ENCODE data around the gene PTPRN2.
A peak's percentile ranks its signal among the peaks of the same experiment; 100 is the strongest.

PTPRN2 gene

DNA sequence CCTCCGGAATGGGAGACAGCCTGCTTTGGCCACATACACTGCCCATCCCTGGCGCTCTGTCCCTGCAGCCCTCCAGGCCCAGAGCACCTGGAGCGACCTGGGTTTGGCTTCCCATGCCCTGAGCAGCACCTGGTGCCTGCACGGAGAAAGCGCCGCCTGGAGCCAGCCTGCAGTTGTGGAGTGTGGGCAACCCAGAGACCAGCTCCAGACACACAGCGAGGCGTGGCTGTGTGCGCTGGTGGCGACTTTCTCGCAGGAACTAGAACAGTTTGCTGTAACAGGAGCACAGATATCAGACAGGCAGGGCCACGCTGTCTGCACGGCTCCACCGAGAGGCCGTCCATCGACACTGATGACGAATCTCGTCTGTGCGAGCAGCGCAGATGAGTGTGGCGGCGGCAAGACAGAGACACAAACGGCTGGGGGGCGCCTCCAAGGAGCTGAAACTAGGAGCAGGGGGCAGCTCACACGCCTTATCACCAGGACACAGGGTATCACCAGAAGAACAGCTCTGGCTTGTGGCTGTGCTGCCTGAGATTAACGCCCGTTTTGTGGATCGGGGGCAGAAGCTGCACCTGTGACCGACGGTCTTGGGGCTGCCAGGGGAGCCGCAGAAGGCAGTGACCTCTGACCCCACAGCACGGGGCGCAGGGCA lies 975.5 kb downstream of the PTPRN2 start:
- peak overlapping the region in 4 of 5 donors; percentile 55 to 78 (median 71) for H3K4me3 ChIP-seq (ENCODE audit: low read depth in 1 of 5, low read length in 5 of 5)
- H3K9me3 ChIP-seq (ENCODE audit: control insufficient read depth in 5 of 5, low read length in 5 of 5), result peaks cover 0 to 9% (median 0%) of the 10 kb centered on the region in 5 donors
- H3K9ac ChIP-seq (ENCODE audit: low read length in 5 of 5), result peak overlapping the region in 1 of 5 donors; percentile 61
- no peaks in the 10 kb centered on the region for H3K36me3 ChIP-seq (ENCODE audit: control insufficient read depth in 5 of 5, insufficient read depth in 5 of 5, low read length in 5 of 5)
- peaks cover 0 to 19% (median 16%) of the 10 kb centered on the region in 5 donors for H3K4me1 ChIP-seq (ENCODE audit: control insufficient read depth in 5 of 5, insufficient read depth in 5 of 5, low read length in 5 of 5)
- no peak overlapping the region for H3K27ac ChIP-seq (ENCODE audit: low read depth, low read length)
- peaks cover 0 to 18% (median 0%) of the 10 kb centered on the region in 5 donors for H3K27me3 ChIP-seq (ENCODE audit: control insufficient read depth in 5 of 5, insufficient read depth in 4 of 5, low read length in 5 of 5)

DNA sequence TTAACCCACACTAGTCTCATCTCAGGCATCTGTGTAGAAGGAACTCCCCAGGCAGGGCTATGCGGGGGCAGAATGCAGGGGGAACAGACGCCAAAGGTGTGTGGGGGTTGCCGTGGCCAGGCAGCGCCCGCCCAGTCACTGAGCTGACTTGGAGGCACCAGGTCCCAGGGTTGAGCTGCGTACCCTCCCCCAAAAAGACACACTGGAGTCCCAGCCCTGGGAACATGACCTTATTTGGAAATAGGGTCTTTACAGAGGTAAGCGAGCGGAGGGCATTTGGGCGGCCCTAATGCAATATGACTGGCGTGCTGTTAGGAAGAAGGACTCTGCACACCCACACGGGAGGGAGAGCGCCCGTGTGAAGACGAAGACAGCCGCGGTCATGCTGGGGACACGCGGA lies 976.3 kb downstream of the PTPRN2 start:
- no peak overlapping the region for H3K4me3 ChIP-seq (ENCODE audit: low read depth in 1 of 5, low read length in 5 of 5)
- no peaks in the 10 kb centered on the region for H3K36me3 ChIP-seq (ENCODE audit: control insufficient read depth in 5 of 5, insufficient read depth in 5 of 5, low read length in 5 of 5)
- no peak overlapping the region for H3K27ac ChIP-seq (ENCODE audit: low read depth, low read length)
- no peak overlapping the region for H3K9ac ChIP-seq (ENCODE audit: low read length in 5 of 5)
- H3K27me3 ChIP-seq (ENCODE audit: control insufficient read depth in 5 of 5, insufficient read depth in 4 of 5, low read length in 5 of 5), result peaks cover 0 to 19% (median under 1%) of the 10 kb centered on the region in 5 donors
- H3K9me3 ChIP-seq (ENCODE audit: control insufficient read depth in 5 of 5, low read length in 5 of 5), result peaks cover 0 to 9% (median 0%) of the 10 kb centered on the region in 5 donors
- peaks cover 0 to 19% (median 16%) of the 10 kb centered on the region in 5 donors for H3K4me1 ChIP-seq (ENCODE audit: control insufficient read depth in 5 of 5, insufficient read depth in 5 of 5, low read length in 5 of 5)

DNA sequence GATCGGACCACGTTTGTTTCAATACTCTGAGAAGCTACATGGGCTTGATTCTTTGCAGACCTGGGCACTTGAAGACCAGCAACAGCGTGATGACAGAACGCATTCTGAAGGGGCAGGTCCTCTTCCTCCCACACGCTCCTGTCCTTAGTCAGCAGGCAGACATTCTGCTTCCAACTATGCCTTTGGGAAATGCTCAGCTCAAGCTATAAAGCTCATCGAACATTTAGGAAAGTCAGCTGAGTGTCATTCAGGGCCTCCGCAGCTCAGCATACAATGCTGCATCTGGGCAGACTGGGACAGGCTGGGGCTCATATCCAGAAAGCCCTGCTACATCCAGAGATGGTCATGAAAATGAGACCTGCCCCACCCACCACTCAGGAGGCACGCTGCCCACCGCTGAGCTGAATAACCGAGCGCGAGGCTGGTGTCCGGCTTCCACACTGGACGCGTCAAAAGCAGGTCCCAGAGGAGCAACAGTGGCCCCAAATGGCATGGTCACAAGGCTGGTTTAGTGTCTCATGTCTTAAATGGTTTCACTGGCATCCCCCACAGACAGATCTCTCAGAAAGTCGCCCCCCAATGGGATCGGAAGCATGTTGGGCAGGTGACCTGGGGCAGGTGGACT lies 976.8 kb downstream of the PTPRN2 start:
- Histone ChIP-seq H3K27me3 (ENCODE audit: control insufficient read depth in 5 of 5, insufficient read depth in 4 of 5, low read length in 5 of 5) (peaks cover 0 to 24% (median 4%) of the 10 kb centered on the region in 5 donors), H3K9me3 (ENCODE audit: control insufficient read depth in 5 of 5, low read length in 5 of 5) (peaks cover 0 to 9% (median 0%) of the 10 kb centered on the region in 5 donors), H3K27ac (ENCODE audit: low read depth, low read length) (no peak overlapping the region), H3K36me3 (ENCODE audit: control insufficient read depth in 5 of 5, insufficient read depth in 5 of 5, low read length in 5 of 5) (no peaks in the 10 kb centered on the region), H3K4me1 (ENCODE audit: control insufficient read depth in 5 of 5, insufficient read depth in 5 of 5, low read length in 5 of 5) (peaks cover 0 to 19% (median 16%) of the 10 kb centered on the region in 5 donors), H3K4me3 (ENCODE audit: low read depth in 1 of 5, low read length in 5 of 5) (no peak overlapping the region), H3K9ac (ENCODE audit: low read length in 5 of 5) (no peak overlapping the region)

DNA sequence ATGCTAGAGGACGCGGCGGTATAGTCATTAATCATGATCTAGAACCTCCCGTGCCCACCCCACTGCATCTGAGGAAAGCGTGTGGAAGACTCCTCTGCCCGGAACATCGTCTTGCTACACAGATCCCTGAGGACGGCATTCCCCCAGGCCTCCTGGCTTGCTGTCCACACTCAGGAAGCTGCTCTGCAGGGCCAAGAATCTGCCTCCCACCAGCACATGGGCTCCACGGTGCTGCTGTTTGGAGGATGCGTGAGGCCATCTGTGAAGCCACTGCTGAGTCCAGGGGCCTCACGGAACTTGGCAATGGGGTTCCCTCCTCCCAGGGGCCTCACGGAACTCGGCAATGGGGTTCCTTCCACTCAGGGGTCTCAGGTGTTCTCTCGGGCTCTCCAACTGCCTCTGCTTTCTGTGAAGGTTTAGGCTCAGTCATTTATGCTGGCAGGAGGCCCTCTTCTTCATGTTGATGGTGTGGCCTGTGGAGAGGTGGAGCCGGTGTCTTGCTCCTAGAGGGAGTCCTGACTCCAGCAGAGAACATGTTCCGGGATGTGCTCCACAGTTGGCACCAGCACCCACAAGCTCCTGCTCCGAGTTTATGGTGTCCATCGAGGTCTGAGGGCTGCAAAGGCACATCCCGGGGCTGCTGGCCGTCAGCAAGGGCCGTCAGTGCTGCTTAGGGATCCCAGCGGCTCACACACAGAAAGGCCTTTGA lies 977.5 kb downstream of the PTPRN2 start:
- H3K4me1 ChIP-seq (ENCODE audit: control insufficient read depth in 5 of 5, insufficient read depth in 5 of 5, low read length in 5 of 5), result peaks cover 0 to 19% (median 16%) of the 10 kb centered on the region in 5 donors
- peaks cover 0 to 9% (median 0%) of the 10 kb centered on the region in 5 donors for H3K9me3 ChIP-seq (ENCODE audit: control insufficient read depth in 5 of 5, low read length in 5 of 5)
- H3K9ac ChIP-seq (ENCODE audit: low read length in 5 of 5), result no peak overlapping the region
- H3K4me3 ChIP-seq (ENCODE audit: low read depth in 1 of 5, low read length in 5 of 5), result no peak overlapping the region
- peaks cover 0 to 29% (median 8%) of the 10 kb centered on the region in 5 donors for H3K27me3 ChIP-seq (ENCODE audit: control insufficient read depth in 5 of 5, insufficient read depth in 4 of 5, low read length in 5 of 5)
- H3K36me3 ChIP-seq (ENCODE audit: control insufficient read depth in 5 of 5, insufficient read depth in 5 of 5, low read length in 5 of 5), result no peaks in the 10 kb centered on the region
- no peak overlapping the region for H3K27ac ChIP-seq (ENCODE audit: low read depth, low read length)

DNA sequence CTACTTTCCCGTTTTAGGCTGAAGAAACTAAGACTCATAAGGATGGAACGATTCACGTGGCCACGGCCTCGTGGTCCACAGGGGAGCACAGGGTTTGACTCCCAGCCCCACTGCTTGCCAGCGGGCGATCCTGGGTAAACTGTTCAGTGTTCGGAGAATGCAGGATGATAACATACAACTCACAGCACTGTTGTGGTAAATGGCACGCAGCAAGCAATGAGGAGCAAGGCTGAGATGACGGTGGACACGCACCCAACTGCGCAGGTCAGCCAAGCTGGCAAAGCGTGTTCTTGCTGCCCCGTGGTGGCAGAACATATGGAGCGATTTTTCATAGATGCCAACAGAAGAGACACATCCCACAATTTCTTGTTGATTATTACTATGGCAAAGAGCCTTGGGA lies 978.1 kb downstream of the PTPRN2 start:
- no peaks in the 10 kb centered on the region for H3K36me3 ChIP-seq (ENCODE audit: control insufficient read depth in 5 of 5, insufficient read depth in 5 of 5, low read length in 5 of 5)
- peaks cover 0 to 9% (median 0%) of the 10 kb centered on the region in 5 donors for H3K9me3 ChIP-seq (ENCODE audit: control insufficient read depth in 5 of 5, low read length in 5 of 5)
- peaks cover 0 to 26% (median 9%) of the 10 kb centered on the region in 5 donors for H3K27me3 ChIP-seq (ENCODE audit: control insufficient read depth in 5 of 5, insufficient read depth in 4 of 5, low read length in 5 of 5)
- no peak overlapping the region for H3K9ac ChIP-seq (ENCODE audit: low read length in 5 of 5)
- H3K4me3 ChIP-seq (ENCODE audit: low read depth in 1 of 5, low read length in 5 of 5), result no peak overlapping the region
- no peak overlapping the region for H3K27ac ChIP-seq (ENCODE audit: low read depth, low read length)
- peaks cover 0 to 19% (median 16%) of the 10 kb centered on the region in 5 donors for H3K4me1 ChIP-seq (ENCODE audit: control insufficient read depth in 5 of 5, insufficient read depth in 5 of 5, low read length in 5 of 5)

DNA sequence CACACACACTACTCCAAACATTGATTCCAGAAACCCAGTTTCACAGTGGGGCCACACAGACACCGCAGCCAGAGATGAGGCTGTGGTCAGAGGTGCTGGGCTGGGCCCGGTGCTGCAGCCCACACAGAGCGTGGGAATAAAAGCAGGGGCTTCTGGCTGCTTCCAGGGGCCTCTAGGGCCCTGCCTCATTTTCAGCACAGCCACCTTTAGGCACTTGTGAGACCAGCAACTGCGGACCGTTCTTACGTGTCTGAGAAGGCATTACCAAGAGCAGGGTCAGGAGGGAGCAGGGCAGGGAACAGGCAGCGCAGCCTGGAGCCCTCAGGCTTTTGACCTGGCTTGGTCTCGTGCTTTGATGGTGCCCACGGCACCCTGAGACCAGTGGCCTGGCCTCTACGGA lies 980.4 kb downstream of the PTPRN2 start:
- H3K4me1 ChIP-seq (ENCODE audit: control insufficient read depth in 5 of 5, insufficient read depth in 5 of 5, low read length in 5 of 5), result peaks cover 0 to under 1% (median 0%) of the 10 kb centered on the region in 5 donors
- no peak overlapping the region for H3K4me3 ChIP-seq (ENCODE audit: low read depth in 1 of 5, low read length in 5 of 5)
- H3K36me3 ChIP-seq (ENCODE audit: control insufficient read depth in 5 of 5, insufficient read depth in 5 of 5, low read length in 5 of 5), result no peaks in the 10 kb centered on the region
- no peak overlapping the region for H3K9ac ChIP-seq (ENCODE audit: low read length in 5 of 5)
- peaks cover 0 to 22% (median 15%) of the 10 kb centered on the region in 5 donors for H3K27me3 ChIP-seq (ENCODE audit: control insufficient read depth in 5 of 5, insufficient read depth in 4 of 5, low read length in 5 of 5)
- H3K9me3 ChIP-seq (ENCODE audit: control insufficient read depth in 5 of 5, low read length in 5 of 5), result peaks cover 0 to 9% (median 0%) of the 10 kb centered on the region in 5 donors
- no peak overlapping the region for H3K27ac ChIP-seq (ENCODE audit: low read depth, low read length)

DNA sequence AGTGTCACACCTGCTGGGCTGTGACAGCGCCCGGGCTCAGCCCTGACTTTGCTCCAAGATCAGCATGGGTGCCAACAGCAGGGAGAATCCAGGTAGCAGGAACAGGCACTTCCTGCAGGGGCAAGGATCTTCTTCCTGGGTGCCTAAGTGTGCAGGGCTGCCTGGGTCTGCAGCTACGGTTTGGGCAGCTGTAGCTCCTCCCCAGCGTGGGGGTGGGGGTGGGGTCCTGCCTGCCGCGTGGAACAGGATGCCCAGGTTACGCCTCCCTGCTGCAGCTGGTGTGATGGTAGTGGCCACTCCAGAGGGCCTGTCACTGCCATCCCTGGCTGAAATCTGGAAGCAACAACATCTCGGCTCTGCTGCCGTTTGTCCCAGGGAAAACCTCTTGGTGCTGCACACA lies 981.5 kb downstream of the PTPRN2 start:
- H3K9me3 ChIP-seq (ENCODE audit: control insufficient read depth in 5 of 5, low read length in 5 of 5), result peaks cover 0 to 9% (median 0%) of the 10 kb centered on the region in 5 donors
- peaks cover 0 to 20% (median 13%) of the 10 kb centered on the region in 5 donors for H3K27me3 ChIP-seq (ENCODE audit: control insufficient read depth in 5 of 5, insufficient read depth in 4 of 5, low read length in 5 of 5)
- H3K36me3 ChIP-seq (ENCODE audit: control insufficient read depth in 5 of 5, insufficient read depth in 5 of 5, low read length in 5 of 5), result no peaks in the 10 kb centered on the region
- H3K4me1 ChIP-seq (ENCODE audit: control insufficient read depth in 5 of 5, insufficient read depth in 5 of 5, low read length in 5 of 5), result no peaks in the 10 kb centered on the region
- no peak overlapping the region for H3K4me3 ChIP-seq (ENCODE audit: low read depth in 1 of 5, low read length in 5 of 5)
- H3K9ac ChIP-seq (ENCODE audit: low read length in 5 of 5), result no peak overlapping the region
- no peak overlapping the region for H3K27ac ChIP-seq (ENCODE audit: low read depth, low read length)

DNA sequence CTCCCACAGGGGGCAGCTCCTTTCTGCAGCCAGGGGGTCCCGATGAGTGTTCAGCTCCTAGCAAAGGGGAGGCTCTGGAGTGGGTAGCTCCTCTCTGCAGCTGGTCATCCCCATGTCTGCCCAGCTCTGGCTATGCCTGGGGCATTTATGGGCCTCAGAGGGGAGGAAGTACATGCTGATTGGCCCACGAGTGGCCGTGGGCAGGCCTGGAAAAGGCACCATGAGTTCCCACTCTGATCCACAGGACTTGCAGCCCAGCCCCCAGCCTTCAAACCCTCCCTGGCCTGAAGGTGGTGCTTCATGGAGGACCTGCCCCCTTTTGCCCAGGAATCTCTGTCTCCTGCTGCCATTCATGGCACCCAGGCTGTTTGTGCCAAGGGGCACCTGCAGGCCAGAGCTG lies 982.0 kb downstream of the PTPRN2 start:
- H3K36me3 ChIP-seq (ENCODE audit: control insufficient read depth in 5 of 5, insufficient read depth in 5 of 5, low read length in 5 of 5), result no peaks in the 10 kb centered on the region
- H3K27me3 ChIP-seq (ENCODE audit: control insufficient read depth in 5 of 5, insufficient read depth in 4 of 5, low read length in 5 of 5), result peaks cover 0 to 20% (median 13%) of the 10 kb centered on the region in 5 donors

DNA sequence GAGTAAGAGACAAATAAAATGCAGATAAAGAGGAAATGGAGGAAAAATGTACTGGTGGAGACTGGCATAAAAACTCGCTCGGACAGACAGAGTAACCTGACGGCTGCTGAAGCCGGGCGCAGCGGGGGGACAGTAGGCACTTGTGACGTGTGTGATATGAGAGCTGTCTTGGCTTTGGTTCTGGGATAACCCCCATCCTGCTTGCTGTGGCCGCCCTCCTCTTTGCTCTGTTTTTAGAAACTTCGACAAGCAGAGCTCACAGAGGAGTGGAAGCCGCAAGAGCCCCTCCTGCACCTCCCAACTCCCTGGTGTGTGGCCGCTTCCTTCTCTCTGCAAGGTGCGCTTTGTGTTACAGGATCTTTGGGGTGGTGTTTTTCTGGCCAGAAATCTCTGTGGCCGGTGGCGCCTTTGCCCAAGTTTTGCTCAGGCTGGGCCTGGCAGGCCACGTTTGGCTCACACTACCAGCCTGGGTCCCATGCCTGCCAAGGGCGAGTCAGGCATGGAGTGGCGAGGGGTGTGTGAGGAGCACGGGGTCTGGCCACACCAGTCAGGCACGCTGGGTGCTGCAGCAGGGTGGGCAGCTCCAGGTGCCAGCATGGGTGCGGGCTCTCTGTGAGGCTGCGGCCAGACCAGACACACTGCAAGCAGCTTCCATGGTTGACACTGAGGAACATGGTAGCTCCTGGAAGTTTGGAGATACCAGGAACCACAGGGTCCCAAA lies 982.8 kb downstream of the PTPRN2 start:
- no peak overlapping the region for H3K4me3 ChIP-seq (ENCODE audit: low read depth in 1 of 5, low read length in 5 of 5)
- H3K9ac ChIP-seq (ENCODE audit: low read length in 5 of 5), result no peak overlapping the region
- H3K9me3 ChIP-seq (ENCODE audit: control insufficient read depth in 5 of 5, low read length in 5 of 5), result peaks cover 0 to 5% (median 0%) of the 10 kb centered on the region in 5 donors
- H3K27me3 ChIP-seq (ENCODE audit: control insufficient read depth in 5 of 5, insufficient read depth in 4 of 5, low read length in 5 of 5), result peaks cover 0 to 20% (median 13%) of the 10 kb centered on the region in 5 donors
- H3K36me3 ChIP-seq (ENCODE audit: control insufficient read depth in 5 of 5, insufficient read depth in 5 of 5, low read length in 5 of 5), result no peaks in the 10 kb centered on the region
- H3K27ac ChIP-seq (ENCODE audit: low read depth, low read length), result no peak overlapping the region
- H3K4me1 ChIP-seq (ENCODE audit: control insufficient read depth in 5 of 5, insufficient read depth in 5 of 5, low read length in 5 of 5), result no peaks in the 10 kb centered on the region

More for the DNA sequence above, 982.0 kb downstream of the PTPRN2 start:
- Histone ChIP-seq H3K27ac (ENCODE audit: low read depth, low read length) (no peak overlapping the region), H3K4me1 (ENCODE audit: control insufficient read depth in 5 of 5, insufficient read depth in 5 of 5, low read length in 5 of 5) (no peaks in the 10 kb centered on the region), H3K4me3 (ENCODE audit: low read depth in 1 of 5, low read length in 5 of 5) (no peak overlapping the region), H3K9ac (ENCODE audit: low read length in 5 of 5) (no peak overlapping the region), H3K9me3 (ENCODE audit: control insufficient read depth in 5 of 5, low read length in 5 of 5) (peaks cover 0 to 9% (median 0%) of the 10 kb centered on the region in 5 donors)
